Esophagus muscularis mucosa (tissue), 4 donors: ENCODE measurements around the gene IFT20. TPM values are rescaled to one million over a fixed set of nuclear protein-coding genes. Genes with fewer than 3 reads are reported as not detected.
A peak's percentile ranks its signal among the peaks of the same experiment; 100 is the strongest.

ENCODE experiments used
- DNase-seq: peaks from one replicate; pipeline ENCODE4 v3.0.0-alpha.2; 2017; ENCODE audit errors: extremely low spot score
- H3K27ac ChIP-seq, 4 donors: fragments of 200-600 bp; sonication (generic); replicated peaks in 1 of 4; 1 replicate in 3 of 4; 2 replicates in 1 of 4; pipeline ENCODE4 v1.5.1; 2016 to 2019; ENCODE audit warnings: mild to moderate bottlenecking in 1 of 4
- H3K27me3 ChIP-seq, 4 donors: fragments of 200-600 bp; sonication (generic); one replicate each; pipeline versions ENCODE4 v1.5.1 to v1.6.0; 2016 to 2019
- H3K36me3 ChIP-seq, 4 donors: fragments of 200-600 bp; sonication (generic); one replicate each; pipeline ENCODE4 v1.5.1; 2016 to 2019
- H3K4me1 ChIP-seq, 4 donors: fragments of 200-600 bp; sonication (generic); one replicate each; pipeline ENCODE4 v1.5.1; 2016 to 2019
- H3K4me3 ChIP-seq, 4 donors: fragments of 200-600 bp; sonication (generic); 1 replicate in 2 of 4; 2 replicates in 2 of 4; pipeline ENCODE4 v1.5.1; 2016 to 2019; ENCODE audit warnings: mild to moderate bottlenecking in 4 of 4, moderate library complexity in 1 of 4
- H3K9me3 ChIP-seq, 4 donors: fragments of 200-600 bp; sonication (generic); 1 replicate in 3 of 4; 2 replicates in 1 of 4; pipeline ENCODE4 v1.5.1; 2016 to 2019
- CTCF ChIP-seq, 3 experiments: fragments of 200-600 bp in 2 of 3; fragments of 450-650 bp in 1 of 3; sonication (generic) in 2 of 3; IDR thresholded peaks; one replicate each; pipeline ENCODE4 v1.5.1; 2017 to 2019; ENCODE audit warnings: antibody characterized with exemption in 3 of 3, mild to moderate bottlenecking in 2 of 3, moderate library complexity in 1 of 3
- EP300 ChIP-seq: sonication (generic); formaldehyde crosslinking; IDR thresholded peaks from one replicate; pipeline ENCODE4 v1.6.1; 2017; ENCODE audit warnings: antibody characterized with exemption
- POLR2A ChIP-seq: fragments of 450-650 bp; IDR thresholded peaks from one replicate; pipeline ENCODE4 v1.6.1; 2017; ENCODE audit warnings: antibody characterized with exemption, moderate library complexity, mild to moderate bottlenecking, low read depth
- POLR2AphosphoS5 ChIP-seq, 2 donors: sonication (generic); formaldehyde crosslinking; IDR thresholded peaks; one replicate each; pipeline ENCODE4 v1.6.1; 2017; ENCODE audit warnings: antibody characterized with exemption in 2 of 2
- WGBS: methylation state at CpG from one replicate; pipeline ENCODE4 v1.1.5; 2018; 5-methylcytosine and 5-hydroxymethylcytosine counted together
- intact Hi-C: fragments of 100-400 bp; cut with DNase I; formaldehyde crosslinking; loops from one replicate; pipeline ENCODE4 v1.15.1; 2023
- total RNA-seq, 4 donors: library from RNA; depleted of rRNA; stranded (reverse); fragments of >200 nt; gene quantifications; one replicate each; pipeline versions ENCODE4 v1.1.0 to v1.2.1, GENCODE V29; 2016

Gene IFT20
- total RNA-seq, 4 donors from 2014 or later, result 41.3 to 63.5 (median 47.0) TPM

GRCh38 chr17:28370744-28371103 lies 35.5 kb upstream of the IFT20 start:
- 81% methylated on average over 1 of the region's 1 CpG for WGBS
- TF ChIP-seq CTCF (IDR thresholded peaks at IDR 0.05) (no peak), POLR2A (no peak), POLR2AphosphoS5 (IDR thresholded peaks at IDR 0.05) (no peak), EP300 (no peak)
- peak overlapping the region; percentile 65 to 83 (median 79) for H3K27ac ChIP-seq
- DNase-seq, result no peak
- no peaks in the 10 kb centered on the region for H3K9me3 ChIP-seq
- no peaks in the 10 kb centered on the region for H3K27me3 ChIP-seq
- H3K36me3 ChIP-seq, result peaks cover 0 to 11% (median 7%) of the 10 kb centered on the region in 4 donors
- intact Hi-C loops, result no loop called here
- peak overlapping the region in 3 of 4 donors; percentile 55 to 63 (median 63) for H3K4me3 ChIP-seq
- H3K4me1 ChIP-seq, result peaks cover 30 to 38% (median 33%) of the 10 kb centered on the region in 4 donors

GRCh38 chr17:28370035-28370743 lies 34.9 kb upstream of the IFT20 start, which contains the start of gene VTN:
VTN (minus strand) TSS chr17:28370307; CDS start chr17:28370203, 104 bp downstream.
- 33% methylated on average over 8 of the region's 8 CpGs for WGBS
- H3K4me1 ChIP-seq, result peaks cover 30 to 38% (median 33%) of the 10 kb centered on the region in 4 donors
- no peaks in the 10 kb centered on the region for H3K9me3 ChIP-seq
- peak within 1 kb of the TSS; percentile 55 to 65 (median 63) for H3K4me3 ChIP-seq
- peaks cover 0 to 17% (median 9%) of the 10 kb centered on the region in 4 donors for H3K36me3 ChIP-seq
- H3K27me3 ChIP-seq, result no peaks in the 10 kb centered on the region
- TF ChIP-seq POLR2AphosphoS5 (IDR thresholded peaks at IDR 0.05) (no peak), POLR2A (no peak), CTCF (IDR thresholded peaks at IDR 0.05) (no peak)
- no peak for DNase-seq
- H3K27ac ChIP-seq, result peak within 1 kb of the TSS; percentile 65 to 83 (median 79)
- intact Hi-C loops, result no loop called here

GRCh38 chr17:28369684-28370034 lies 34.4 kb upstream of the IFT20 start:
- Histone ChIP-seq H3K4me3 (no peak overlapping the region), H3K36me3 (peaks cover 0 to 21% (median 14%) of the 10 kb centered on the region in 4 donors), H3K27me3 (no peaks in the 10 kb centered on the region), H3K4me1 (peaks cover 30 to 38% (median 33%) of the 10 kb centered on the region in 4 donors), H3K27ac (peak overlapping the region in 3 of 4 donors; percentile 65 to 83 (median 82)), H3K9me3 (no peaks in the 10 kb centered on the region)
- intact Hi-C loops, result no loop called here
- DNase-seq, result no peak
- TF ChIP-seq EP300 (no peak), POLR2A (no peak), POLR2AphosphoS5 (IDR thresholded peaks at IDR 0.05) (no peak), CTCF (IDR thresholded peaks at IDR 0.05) (no peak)
- 75% methylated on average over 8 of the region's 10 CpGs for WGBS

GRCh38 chr17:28368915-28369683 lies 33.8 kb upstream of the IFT20 start:
- no peak overlapping the region for H3K4me3 ChIP-seq
- no peaks in the 10 kb centered on the region for H3K27me3 ChIP-seq
- WGBS, result 89% methylated on average over 17 of the region's 23 CpGs
- no peak overlapping the region for H3K27ac ChIP-seq
- no peaks in the 10 kb centered on the region for H3K9me3 ChIP-seq
- peaks cover 4 to 26% (median 20%) of the 10 kb centered on the region in 4 donors for H3K36me3 ChIP-seq
- peaks cover 30 to 38% (median 33%) of the 10 kb centered on the region in 4 donors for H3K4me1 ChIP-seq
- intact Hi-C loops, result no loop called here
- TF ChIP-seq POLR2AphosphoS5 (IDR thresholded peaks at IDR 0.05) (no peak), EP300 (no peak), POLR2A (no peak), CTCF (IDR thresholded peaks at IDR 0.05) (no peak)
- no peak for DNase-seq
